Measurements from ENCODE around the gene REXO5. TPM values are rescaled to one million over a fixed set of nuclear protein-coding genes. Genes with fewer than 3 reads are reported as not detected.

REXO5 gene
- total RNA-seq, 1 experiment from 2014 or later = 10.4 TPM

DNA sequence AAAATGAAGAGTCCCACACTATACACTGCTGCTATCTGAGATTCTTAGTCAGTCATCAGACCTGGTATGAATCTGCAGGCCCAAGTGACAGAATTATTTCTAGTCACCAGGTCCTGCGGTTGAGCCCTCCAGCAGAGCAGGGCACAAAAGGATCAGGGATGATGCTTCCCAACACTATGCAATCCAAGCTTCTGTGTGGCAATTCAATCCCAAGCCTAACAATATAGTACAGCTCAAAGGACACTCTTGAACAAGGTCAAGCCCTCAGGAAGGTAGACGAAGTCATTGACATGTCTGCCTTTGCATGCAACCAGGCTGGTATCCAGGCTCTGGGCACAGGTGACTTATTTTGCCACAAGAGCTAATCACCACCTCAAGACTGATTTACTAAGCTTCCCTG, 88.1 kb downstream of the REXO5 start:
- intact Hi-C loops (cut with micrococcal nuclease; ENCODE audit: unreplicated experiment) = no loop called here
- CTCF ChIA-PET = no interaction called here
- no peak overlapping the region for H3K27ac Mint-ChIP-seq (ENCODE audit: unreplicated experiment)

DNA sequence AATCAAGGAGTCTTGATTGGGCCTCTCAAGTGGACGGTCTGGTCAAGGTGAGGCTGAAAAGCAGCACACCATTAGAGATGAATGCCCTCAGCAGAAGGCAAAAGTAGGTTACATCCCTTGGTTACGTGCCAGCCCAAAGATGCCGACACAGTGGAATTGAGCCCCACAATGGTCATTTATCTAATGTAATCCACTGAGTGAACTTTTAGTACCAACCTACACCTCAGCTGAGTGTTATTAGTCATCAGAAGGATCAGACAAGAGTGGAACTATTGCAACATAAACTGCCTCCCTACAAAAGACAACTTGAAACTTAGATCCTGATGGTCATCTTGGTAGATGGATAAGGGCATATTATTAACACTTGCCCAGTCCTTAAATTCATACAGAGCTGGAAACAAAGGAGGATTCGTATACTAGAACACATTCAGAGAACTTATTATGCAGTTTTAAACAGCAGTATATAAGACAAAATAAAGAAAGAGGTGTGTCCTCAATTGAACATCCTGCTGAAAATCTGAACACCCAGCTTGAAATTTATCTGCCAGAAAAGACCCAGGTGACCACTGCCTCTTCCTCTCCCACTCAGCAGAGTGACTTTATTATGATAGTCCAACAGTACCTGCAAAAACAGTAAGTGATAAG, 91.0 kb downstream of the REXO5 start:
- BruUV-seq (replicated peaks) = no TSS peak
- no peaks in the 10 kb centered on the region for H3K27me3 Mint-ChIP-seq (ENCODE audit: unreplicated experiment)
- no peak for DNase-seq
- intact Hi-C loops (cut with micrococcal nuclease; ENCODE audit: unreplicated experiment) = no loop called here
- CTCF ChIA-PET = interaction anchor here (1.0 kb wide), 1 partner anchor 9 kb away, joined by 3 read pairs; no protein-coding TSS in a partner anchor
- TF ChIP-seq, protein P1, sequence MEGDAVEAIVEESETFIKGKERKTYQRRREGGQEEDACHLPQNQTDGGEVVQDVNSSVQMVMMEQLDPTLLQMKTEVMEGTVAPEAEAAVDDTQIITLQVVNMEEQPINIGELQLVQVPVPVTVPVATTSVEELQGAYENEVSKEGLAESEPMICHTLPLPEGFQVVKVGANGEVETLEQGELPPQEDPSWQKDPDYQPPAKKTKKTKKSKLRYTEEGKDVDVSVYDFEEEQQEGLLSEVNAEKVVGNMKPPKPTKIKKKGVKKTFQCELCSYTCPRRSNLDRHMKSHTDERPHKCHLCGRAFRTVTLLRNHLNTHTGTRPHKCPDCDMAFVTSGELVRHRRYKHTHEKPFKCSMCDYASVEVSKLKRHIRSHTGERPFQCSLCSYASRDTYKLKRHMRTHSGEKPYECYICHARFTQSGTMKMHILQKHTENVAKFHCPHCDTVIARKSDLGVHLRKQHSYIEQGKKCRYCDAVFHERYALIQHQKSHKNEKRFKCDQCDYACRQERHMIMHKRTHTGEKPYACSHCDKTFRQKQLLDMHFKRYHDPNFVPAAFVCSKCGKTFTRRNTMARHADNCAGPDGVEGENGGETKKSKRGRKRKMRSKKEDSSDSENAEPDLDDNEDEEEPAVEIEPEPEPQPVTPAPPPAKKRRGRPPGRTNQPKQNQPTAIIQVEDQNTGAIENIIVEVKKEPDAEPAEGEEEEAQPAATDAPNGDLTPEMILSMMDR (IDR thresholded peaks at IDR 0.05; ENCODE audit: unreplicated experiment) = no peak
- peaks cover 39% of the 10 kb centered on the region for H3K4me1 Mint-ChIP-seq (ENCODE audit: low read depth, unreplicated experiment)
- H3K4me3 Mint-ChIP-seq (ENCODE audit: low read depth, unreplicated experiment) = peak overlapping the region; percentile 75
- peak overlapping the region; percentile 41 for H3K27ac Mint-ChIP-seq (ENCODE audit: unreplicated experiment)
- H3K9me3 Mint-ChIP-seq (ENCODE audit: low read depth, unreplicated experiment) = no peaks in the 10 kb centered on the region
- H3K36me3 Mint-ChIP-seq (ENCODE audit: insufficient read depth, unreplicated experiment) = peaks cover 47% of the 10 kb centered on the region

More for the DNA sequence above, 88.1 kb downstream of the REXO5 start:
- Mint-ChIP-seq H3K27me3 (ENCODE audit: unreplicated experiment) (no peaks in the 10 kb centered on the region), H3K9me3 (ENCODE audit: low read depth, unreplicated experiment) (no peaks in the 10 kb centered on the region), H3K4me3 (ENCODE audit: low read depth, unreplicated experiment) (no peak overlapping the region), H3K4me1 (ENCODE audit: low read depth, unreplicated experiment) (peaks cover 35% of the 10 kb centered on the region), H3K36me3 (ENCODE audit: insufficient read depth, unreplicated experiment) (peaks cover 29% of the 10 kb centered on the region)
- no TSS peak for BruUV-seq (replicated peaks)
- no peak for DNase-seq
- TF ChIP-seq, protein P1 (IDR thresholded peaks at IDR 0.05; ENCODE audit: unreplicated experiment) = no peak

DNA sequence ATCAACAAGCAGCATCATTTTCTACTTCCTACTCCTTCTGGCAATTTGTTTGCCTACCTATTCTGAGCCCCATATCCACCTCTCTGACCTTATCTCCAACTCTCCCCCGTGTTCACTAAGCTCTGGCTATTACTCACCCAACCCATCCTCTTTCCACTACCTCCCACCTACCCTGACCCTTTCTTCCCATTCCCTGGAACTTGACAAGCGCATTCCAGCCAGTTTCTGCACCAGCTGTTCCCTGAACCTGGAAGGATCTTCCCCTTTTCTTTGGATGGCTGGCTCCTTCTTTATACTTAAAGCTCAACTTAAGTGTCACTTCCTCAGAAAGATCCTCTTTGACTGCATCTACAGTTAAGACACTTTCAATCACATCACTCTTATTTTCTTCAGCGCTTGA, 91.6 kb downstream of the REXO5 start:
- TF ChIP-seq, protein P1 (IDR thresholded peaks at IDR 0.05; ENCODE audit: unreplicated experiment) = no peak
- CTCF ChIA-PET = interaction anchor here (1.0 kb wide), 1 partner anchor 10 kb away, joined by 3 read pairs; no protein-coding TSS in a partner anchor
- DNase-seq = no peak
- Mint-ChIP-seq H3K27me3 (ENCODE audit: unreplicated experiment) (no peaks in the 10 kb centered on the region), H3K27ac (ENCODE audit: unreplicated experiment) (peak overlapping the region; percentile 41), H3K4me3 (ENCODE audit: low read depth, unreplicated experiment) (peak overlapping the region; percentile 75), H3K9me3 (ENCODE audit: low read depth, unreplicated experiment) (no peaks in the 10 kb centered on the region), H3K4me1 (ENCODE audit: low read depth, unreplicated experiment) (peaks cover 44% of the 10 kb centered on the region), H3K36me3 (ENCODE audit: insufficient read depth, unreplicated experiment) (peaks cover 43% of the 10 kb centered on the region)
- BruUV-seq (replicated peaks) = no TSS peak
- intact Hi-C loops (cut with micrococcal nuclease; ENCODE audit: unreplicated experiment) = no loop called here

DNA sequence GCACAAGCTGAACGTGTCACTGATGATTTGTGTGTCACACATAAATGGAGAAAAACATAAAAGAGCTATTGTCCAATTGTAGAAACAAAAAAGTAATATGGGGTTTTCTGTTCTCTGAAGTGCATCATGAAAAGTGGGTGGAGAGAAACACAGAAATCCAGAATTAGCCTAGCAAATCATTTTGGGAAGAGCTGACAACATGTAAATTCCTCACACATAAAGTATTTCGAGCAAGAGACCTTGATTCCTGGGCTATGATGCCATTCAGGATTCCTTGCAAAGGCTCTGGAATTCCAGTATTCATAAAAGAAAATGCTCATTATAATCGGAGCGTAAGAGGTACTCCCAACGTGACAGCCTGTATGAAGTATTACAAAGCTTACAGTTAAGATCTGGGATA, 92.7 kb downstream of the REXO5 start:
- TF ChIP-seq, protein P1 (IDR thresholded peaks at IDR 0.05; ENCODE audit: unreplicated experiment) = no peak
- Mint-ChIP-seq H3K27ac (ENCODE audit: unreplicated experiment) (peak overlapping the region; percentile 94), H3K27me3 (ENCODE audit: unreplicated experiment) (no peaks in the 10 kb centered on the region), H3K4me3 (ENCODE audit: low read depth, unreplicated experiment) (peak overlapping the region; percentile 75), H3K4me1 (ENCODE audit: low read depth, unreplicated experiment) (peaks cover 56% of the 10 kb centered on the region), H3K36me3 (ENCODE audit: insufficient read depth, unreplicated experiment) (peaks cover 49% of the 10 kb centered on the region), H3K9me3 (ENCODE audit: low read depth, unreplicated experiment) (no peaks in the 10 kb centered on the region)
- BruUV-seq (replicated peaks) = TSS peak; percentile 48
- no peak for DNase-seq
- intact Hi-C loops (cut with micrococcal nuclease; ENCODE audit: unreplicated experiment) = no loop called here
- CTCF ChIA-PET = interaction anchor here (0.6 to 1.5 kb wide), 4 partner anchors 9 to 269 kb away, joined by 3 to 7 read pairs (median 4); no protein-coding TSS in a partner anchor

Other genes starting within 250 kb of the REXO5 start
- not detected in 2 replicates for gene ACSM2B, start 230.2 kb upstream of the REXO5 start, total RNA-seq (2022)
- 0.64 and 0.93 TPM in 2 replicates for gene ACSM1, start 108.8 kb upstream of the REXO5 start, total RNA-seq (2022)
- 45.4 and 46.1 TPM in 2 replicates for gene THUMPD1, start 64.7 kb upstream of the REXO5 start, total RNA-seq (2022)
- 49.5 and 65.0 TPM in 2 replicates for gene ACSM3, start 42.5 kb upstream of the REXO5 start, total RNA-seq (2022)
- 28.7 and 32.6 TPM in 2 replicates for gene ERI2, start 55 bp upstream of the REXO5 start, total RNA-seq (2022)
- 17.0 and 21.0 TPM in 2 replicates for gene DCUN1D3, start 93.8 kb downstream of the REXO5 start, total RNA-seq (2022)
- 33.4 and 36.5 TPM in 2 replicates for gene LYRM1, start 94.2 kb downstream of the REXO5 start, total RNA-seq (2022)

Data from Calu3 (cell line).